H9 (cell line): ENCODE data around the gene LRP2. TPM values are rescaled to one million over a fixed set of nuclear protein-coding genes. Genes with fewer than 3 reads are reported as not detected.
"Not testable (repeated sequence)": the region's sequence is repeated elsewhere in the genome, so short reads cannot be mapped to it uniquely, and the experiment has no call there.

ENCODE experiments used
- DNase-seq: peaks from one replicate; pipeline ENCODE4 v3.0.0-alpha.2; 2017
- H2AFZ ChIP-seq: one replicate; pipeline ENCODE4 v1.6.1; 2013; ENCODE audit warnings: mild to moderate bottlenecking, low read length, control low read depth, moderate library complexity
- H2AK5ac ChIP-seq: 2 replicates; pipeline ENCODE4 v1.6.1; 2013; ENCODE audit warnings: low read length, control low read depth, mixed read lengths; ENCODE audit not compliant: insufficient read length
- H2BK120ac ChIP-seq: one replicate; pipeline ENCODE4 v1.6.1; 2013; ENCODE audit warnings: low read depth, mild to moderate bottlenecking, low read length, control low read depth, inconsistent platforms; ENCODE audit not compliant: poor library complexity, severe bottlenecking
- H2BK12ac ChIP-seq: 2 replicates; pipeline ENCODE4 v1.6.1; 2013; ENCODE audit warnings: low read length, control low read depth, mixed read lengths, low read depth; ENCODE audit not compliant: insufficient read length
- H2BK15ac ChIP-seq: 2 replicates; pipeline ENCODE4 v1.6.1; 2013; ENCODE audit warnings: low read depth, low read length, control low read depth
- H2BK20ac ChIP-seq: one replicate; pipeline ENCODE4 v1.6.1; 2013; ENCODE audit warnings: low read depth, mild to moderate bottlenecking, low read length, control low read depth, inconsistent platforms; ENCODE audit not compliant: poor library complexity, severe bottlenecking
- H2BK5ac ChIP-seq: 2 replicates; pipeline ENCODE4 v1.6.1; 2013; ENCODE audit warnings: low read length, control low read depth, mixed read lengths; ENCODE audit not compliant: insufficient read length
- H3K14ac ChIP-seq: 2 replicates; pipeline ENCODE4 v1.6.1; 2013; ENCODE audit warnings: low read length, control low read depth; ENCODE audit not compliant: insufficient read depth
- H3K18ac ChIP-seq: 2 replicates; pipeline ENCODE4 v1.6.1; 2013; ENCODE audit warnings: low read depth, mild to moderate bottlenecking, mixed read lengths, low read length, control low read depth; ENCODE audit not compliant: insufficient read length
- H3K23ac ChIP-seq: 2 replicates; pipeline ENCODE4 v1.6.1; 2013; ENCODE audit warnings: low read length, control low read depth, mixed read lengths, low read depth; ENCODE audit not compliant: insufficient read length
- H3K23me2 ChIP-seq: 2 replicates; pipeline ENCODE4 v1.6.1; 2013; ENCODE audit warnings: low read depth, mild to moderate bottlenecking, mixed read lengths, low read length, control low read depth; ENCODE audit not compliant: insufficient read length, poor library complexity, severe bottlenecking
- H3K27ac ChIP-seq: 2 replicates; pipeline ENCODE4 v1.5.1; 2013; ENCODE audit warnings: low read length, control low read depth, mixed read lengths, low read depth; ENCODE audit not compliant: insufficient read length
- H3K27me3 ChIP-seq: 2 replicates; pipeline ENCODE4 v1.6.1; 2013; ENCODE audit warnings: low read length, control low read depth, inconsistent platforms; ENCODE audit not compliant: insufficient read depth
- H3K4ac ChIP-seq: 2 replicates; pipeline ENCODE4 v1.6.1; 2013; ENCODE audit warnings: low read depth, mild to moderate bottlenecking, control low read depth, inconsistent platforms, low read length, moderate library complexity
- H3K4me1 ChIP-seq: 2 replicates; pipeline ENCODE4 v1.6.1; 2013; ENCODE audit warnings: low read length, control low read depth, inconsistent platforms; ENCODE audit not compliant: insufficient read depth
- H3K4me2 ChIP-seq: 2 replicates; pipeline ENCODE4 v1.6.1; 2013; ENCODE audit warnings: low read length, control low read depth, mixed read lengths; ENCODE audit not compliant: insufficient read length, insufficient read depth
- H3K56ac ChIP-seq: 2 replicates; pipeline ENCODE4 v1.6.1; 2013; ENCODE audit warnings: low read depth, mild to moderate bottlenecking, mixed read lengths, low read length, control low read depth; ENCODE audit not compliant: insufficient read length
- H3K79me1 ChIP-seq: 2 replicates; pipeline ENCODE4 v1.6.1; 2013; ENCODE audit warnings: low read depth, mild to moderate bottlenecking, moderate library complexity, low read length, control low read depth, inconsistent platforms; ENCODE audit not compliant: insufficient read depth, poor library complexity, severe bottlenecking
- H3K79me2 ChIP-seq: 2 replicates; pipeline ENCODE4 v1.6.1; 2013; ENCODE audit warnings: low read length, control low read depth, inconsistent platforms; ENCODE audit not compliant: insufficient read depth
- H3K9ac ChIP-seq: 2 replicates; pipeline ENCODE4 v1.6.1; 2013; ENCODE audit warnings: low read length, control low read depth, mixed read lengths; ENCODE audit not compliant: insufficient read length; ENCODE audit errors: extremely low read depth
- H3K9me3 ChIP-seq: one replicate; pipeline ENCODE4 v1.6.1; 2013; ENCODE audit warnings: low read depth, low read length, inconsistent platforms; ENCODE audit not compliant: control insufficient read depth
- H3T11ph ChIP-seq: one replicate; pipeline ENCODE4 v1.6.1; 2013; ENCODE audit warnings: mild to moderate bottlenecking, low read length, control low read depth, inconsistent platforms
- H4K20me1 ChIP-seq: one replicate; pipeline ENCODE4 v1.6.1; 2013; ENCODE audit not compliant: control insufficient read depth, insufficient read length, insufficient read depth
- H4K5ac ChIP-seq: 2 replicates; pipeline ENCODE4 v1.6.1; 2013; ENCODE audit warnings: low read depth, mild to moderate bottlenecking, mixed read lengths, low read length, control low read depth; ENCODE audit not compliant: insufficient read length
- H4K8ac ChIP-seq: replicated peaks from 2 replicates; pipeline ENCODE4 v1.6.1; 2013; ENCODE audit warnings: low read length, control low read depth, mixed read lengths, low read depth; ENCODE audit not compliant: insufficient read length
- H4K91ac ChIP-seq: 2 replicates; pipeline ENCODE4 v1.6.1; 2013; ENCODE audit warnings: low read depth, mild to moderate bottlenecking, moderate library complexity, mixed read lengths, low read length, control low read depth; ENCODE audit not compliant: insufficient read length
- H3K27ac Mint-ChIP-seq, 3 experiments: 2 replicates in 2 of 3; 3 replicates in 1 of 3; pipeline ENCODE4 v1.8.0; 2020 to 2021; ENCODE audit warnings: mixed read lengths in 3 of 3, mild to moderate bottlenecking in 1 of 3, moderate library complexity in 1 of 3
- H3K27me3 Mint-ChIP-seq: 2 replicates; pipeline ENCODE4 v1.8.0; 2021; ENCODE audit warnings: low read depth, mild to moderate bottlenecking, moderate library complexity, mixed read lengths
- H3K36me3 Mint-ChIP-seq, 3 experiments: 2 replicates in 2 of 3; 3 replicates in 1 of 3; pipeline ENCODE4 v1.8.0; 2020 to 2021; ENCODE audit warnings: low read depth in 3 of 3, mixed read lengths in 3 of 3; ENCODE audit not compliant: insufficient read depth in 1 of 3
- H3K4me1 Mint-ChIP-seq, 2 experiments: 2 replicates each; pipeline ENCODE4 v1.8.0; 2020; ENCODE audit warnings: mixed read lengths in 2 of 2
- H3K4me3 Mint-ChIP-seq, 2 experiments: 2 replicates in 1 of 2; 3 replicates in 1 of 2; pipeline ENCODE4 v1.8.0; 2020 to 2021; ENCODE audit warnings: mild to moderate bottlenecking in 2 of 2, mixed read lengths in 2 of 2, moderate library complexity in 1 of 2
- H3K9me3 Mint-ChIP-seq, 2 experiments: 2 replicates in 1 of 2; 3 replicates in 1 of 2; pipeline ENCODE4 v1.8.0; 2020; ENCODE audit warnings: mild to moderate bottlenecking in 2 of 2, mixed read lengths in 2 of 2, moderate library complexity in 1 of 2
- CTCF ChIP-seq: fragments of 200-600 bp; sonication (generic); conservative IDR thresholded peaks from 3 replicates; pipeline ENCODE4 v1.8.0; 2021; ENCODE audit warnings: antibody characterized with exemption, mild to moderate bottlenecking
- WGBS: extraction: QIAGEN DNeasy Blood & Tissue Kit; methylation state at CpG from one replicate; pipeline ENCODE4 v1.1.7; 2013; ENCODE audit warnings: missing lambda C conversion rate, low lambda C conversion rate, mixed read lengths; ENCODE audit not compliant: insufficient read length; ENCODE audit errors: extremely low coverage; 5-methylcytosine and 5-hydroxymethylcytosine counted together
- total RNA-seq: library from RNA; stranded (reverse); gene quantifications from 2 replicates; pipeline ENCODE4 v1.2.1, GENCODE V29; 2021

The LRP2 gene
- total RNA-seq, 1 experiment from 2014 or later, result 1.4 TPM

- Mint-ChIP-seq H3K4me3 (no peak overlapping the region), H3K36me3 (no peaks in the 10 kb centered on the region), H3K27ac (no peak overlapping the region), H3K27me3 (no peaks in the 10 kb centered on the region; the same call in 1 of the 2 replicates), H3K9me3 (no peaks in the 10 kb centered on the region), H3K4me1 (peaks cover 34 to 37% of the 10 kb centered on the region in 2 experiments)
- Histone ChIP-seq H2BK20ac (no peak overlapping the region), H3K14ac (no peak overlapping the region), H4K8ac (no peak overlapping the region), H4K91ac (no peak overlapping the region), H3K79me1 (no peaks in the 10 kb centered on the region), H2AFZ (no peak overlapping the region), H2AK5ac (no peak overlapping the region), H2BK120ac (no peak overlapping the region), H3K9ac (no peak overlapping the region), H3K4ac (no peak overlapping the region), H3K4me1 (peaks cover 2% of the 10 kb centered on the region; the same call in 1 of the 2 replicates), H3K56ac (no peak overlapping the region), H3T11ph (no peak overlapping the region), H3K27me3 (no peaks in the 10 kb centered on the region), H2BK15ac (no peak overlapping the region), H2BK5ac (no peak overlapping the region), H4K5ac (no peak overlapping the region), H3K79me2 (no peaks in the 10 kb centered on the region), H2BK12ac (no peak overlapping the region), H3K18ac (no peak overlapping the region), H3K23me2 (no peaks in the 10 kb centered on the region), H3K4me2 (no peak overlapping the region), H3K9me3 (no peaks in the 10 kb centered on the region), H3K27ac (no peak overlapping the region), H4K20me1 (no peaks in the 10 kb centered on the region), H3K23ac (no peak overlapping the region)
- no peak for DNase-seq
- TF ChIP-seq CTCF, result no peak
- WGBS, result no CpG with 5 or more reads among the region's 3 CpGs
Measured at GRCh38 chr2:169136885-169137534, 225.3 kb downstream of the LRP2 start.

GRCh38 chr2:169136428-169136827 is 225.9 kb downstream of the LRP2 start:
- WGBS, result no CpG with 5 or more reads among the region's 5 CpGs
- not testable (repeated sequence) for H4K8ac ChIP-seq, H3T11ph ChIP-seq, H3K9ac ChIP-seq, H4K91ac ChIP-seq, H4K20me1 ChIP-seq, H2AK5ac ChIP-seq, H3K14ac ChIP-seq, H3K27me3 ChIP-seq, H2BK12ac ChIP-seq, H3K4me2 ChIP-seq, H3K4me1 ChIP-seq, H3K4ac ChIP-seq, H3K27ac Mint-ChIP-seq, H3K79me1 ChIP-seq, H3K56ac ChIP-seq, H3K27ac ChIP-seq, H3K18ac ChIP-seq, H3K9me3 ChIP-seq, H3K23me2 ChIP-seq, H2BK20ac ChIP-seq, H3K79me2 ChIP-seq, H3K27me3 Mint-ChIP-seq, H3K4me3 Mint-ChIP-seq, DNase-seq, H4K5ac ChIP-seq, H2BK5ac ChIP-seq, H3K36me3 Mint-ChIP-seq, H3K23ac ChIP-seq, H2AFZ ChIP-seq, H2BK120ac ChIP-seq, H2BK15ac ChIP-seq, H3K9me3 Mint-ChIP-seq
- peaks cover 34 to 37% of the 10 kb centered on the region in 2 experiments for H3K4me1 Mint-ChIP-seq
